Measurements from ENCODE around the gene IRF1.

Gene IRF1

GRCh38 chr5:132477784-132478365 lies 12.7 kb downstream of the IRF1 start:
- no peak for DNase-seq
- TF ChIP-seq GATA1 (IDR thresholded peaks at IDR 0.05; ENCODE audit: low read depth, low read length) (no peak), POLR2A (IDR thresholded peaks at IDR 0.05; ENCODE audit: low read length) (no peak)

- peak in 1 of 2 experiments; percentile 41 for DNase-seq
- TF ChIP-seq POLR2A (IDR thresholded peaks at IDR 0.05; ENCODE audit: low read length) (no peak), GATA1 (IDR thresholded peaks at IDR 0.05; ENCODE audit: low read depth, low read length) (no peak)
These were observed 13.4 kb downstream of the IRF1 start for GRCh38 chr5:132476876-132477781.

GRCh38 chr5:132475987-132476875 lies 14.3 kb downstream of the IRF1 start:
- DNase-seq: peak in 1 of 2 experiments; percentile 43
- no peak for TF ChIP-seq GATA1 (IDR thresholded peaks at IDR 0.05; ENCODE audit: low read depth, low read length)
- TF ChIP-seq POLR2A (IDR thresholded peaks at IDR 0.05; ENCODE audit: low read length): no peak

GRCh38 chr5:132475497-132475882 lies 15.1 kb downstream of the IRF1 start:
- TF ChIP-seq POLR2A (IDR thresholded peaks at IDR 0.05; ENCODE audit: low read length): no peak
- no peak for TF ChIP-seq GATA1 (IDR thresholded peaks at IDR 0.05; ENCODE audit: low read depth, low read length)
- no peak for DNase-seq

GRCh38 chr5:132474881-132475496 lies 15.6 kb downstream of the IRF1 start:
- DNase-seq: no peak
- TF ChIP-seq POLR2A (IDR thresholded peaks at IDR 0.05; ENCODE audit: low read length) (no peak), GATA1 (IDR thresholded peaks at IDR 0.05; ENCODE audit: low read depth, low read length) (no peak)

GRCh38 chr5:132474131-132474723 lies 16.3 kb downstream of the IRF1 start:
- no peak for TF ChIP-seq GATA1 (IDR thresholded peaks at IDR 0.05; ENCODE audit: low read depth, low read length)
- TF ChIP-seq POLR2A (IDR thresholded peaks at IDR 0.05; ENCODE audit: low read length): no peak
- DNase-seq: no peak

- TF ChIP-seq POLR2A (IDR thresholded peaks at IDR 0.05; ENCODE audit: low read length) (no peak), GATA1 (IDR thresholded peaks at IDR 0.05; ENCODE audit: low read depth, low read length) (no peak)
- DNase-seq: no peak
These were observed 16.9 kb downstream of the IRF1 start for GRCh38 chr5:132473668-132474067.

- DNase-seq: no peak
- no peak for TF ChIP-seq POLR2A (IDR thresholded peaks at IDR 0.05; ENCODE audit: low read length)
- TF ChIP-seq GATA1 (IDR thresholded peaks at IDR 0.05; ENCODE audit: low read depth, low read length): no peak
These were observed 17.5 kb downstream of the IRF1 start for GRCh38 chr5:132473019-132473531.

- no peak for DNase-seq
- no peak for TF ChIP-seq POLR2A (IDR thresholded peaks at IDR 0.05; ENCODE audit: low read length)
- TF ChIP-seq GATA1 (IDR thresholded peaks at IDR 0.05; ENCODE audit: low read depth, low read length): no peak
These were observed 18.1 kb downstream of the IRF1 start for GRCh38 chr5:132472431-132472830.

GRCh38 chr5:132471944-132472343 lies 18.6 kb downstream of the IRF1 start:
- no peak for TF ChIP-seq GATA1 (IDR thresholded peaks at IDR 0.05; ENCODE audit: low read depth, low read length)
- no peak for TF ChIP-seq POLR2A (IDR thresholded peaks at IDR 0.05; ENCODE audit: low read length)
- no peak for DNase-seq

GRCh38 chr5:132471151-132471907 lies 19.2 kb downstream of the IRF1 start:
- TF ChIP-seq POLR2A (IDR thresholded peaks at IDR 0.05; ENCODE audit: low read length) (no peak), GATA1 (IDR thresholded peaks at IDR 0.05; ENCODE audit: low read depth, low read length) (no peak)
- no peak for DNase-seq

- DNase-seq: no peak
- no peak for TF ChIP-seq GATA1 (IDR thresholded peaks at IDR 0.05; ENCODE audit: low read depth, low read length)
- no peak for TF ChIP-seq POLR2A (IDR thresholded peaks at IDR 0.05; ENCODE audit: low read length)
These were observed 20.0 kb downstream of the IRF1 start for GRCh38 chr5:132470596-132470995.

Measured in erythroblast (primary cell).